Fibroblast of upper back skin (primary cell): Measurements from ENCODE around the gene EPC1.
A peak's percentile ranks its signal among the peaks of the same experiment; 100 is the strongest.
"Not testable (repeated sequence)": the region's sequence is repeated elsewhere in the genome, so short reads cannot be mapped to it uniquely, and the experiment has no call there.

Source experiments
- DNase-seq: peaks from one replicate; pipeline ENCODE4 v3.0.0-alpha.2; 2013

The EPC1 gene

GRCh38 chr10:32367793-32368453, 21.0 kb upstream of the EPC1 start:
- DNase-seq: peak; percentile 64

- DNase-seq: no peak
Measured at GRCh38 chr10:32366588-32366987, 19.6 kb upstream of the EPC1 start.

DNA sequence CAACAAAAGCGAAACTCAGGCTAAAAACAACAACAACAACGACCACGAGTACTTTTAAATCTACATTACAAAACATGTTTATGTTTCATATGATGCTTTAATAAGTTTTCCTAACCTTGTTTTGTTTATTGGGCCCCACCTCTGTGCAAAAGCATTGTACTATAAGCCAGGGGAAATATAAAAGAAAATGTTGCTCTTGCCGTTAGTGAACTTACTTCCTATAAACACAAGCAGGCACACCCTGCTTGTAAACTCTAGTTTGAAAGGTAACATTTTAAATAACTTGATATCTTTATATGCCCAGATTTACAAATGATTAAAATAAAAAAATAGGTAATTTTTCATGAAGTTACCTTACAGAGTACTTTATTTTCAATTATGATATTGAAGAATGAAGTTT, 19.2 kb upstream of the EPC1 start:
- no peak for DNase-seq

DNA sequence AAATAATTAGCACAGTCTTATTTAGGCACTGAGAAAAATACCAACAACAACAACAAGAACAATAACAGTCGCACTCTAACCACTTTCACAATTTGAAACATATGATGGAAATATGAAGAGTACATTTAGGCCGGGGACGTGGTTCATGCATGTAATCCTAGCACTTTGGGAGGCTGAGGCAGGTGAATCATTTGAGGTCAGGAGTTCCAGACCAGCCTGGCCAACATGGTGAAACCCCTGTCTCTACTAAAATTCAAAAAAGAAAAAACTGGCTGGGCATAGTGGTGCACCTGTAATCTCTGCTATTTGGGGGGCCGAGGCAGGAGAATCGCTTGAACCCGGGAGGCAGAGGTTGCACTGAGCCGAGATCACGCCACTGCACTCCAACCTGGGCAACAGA, 18.4 kb upstream of the EPC1 start:
- not testable (repeated sequence) for DNase-seq

DNA sequence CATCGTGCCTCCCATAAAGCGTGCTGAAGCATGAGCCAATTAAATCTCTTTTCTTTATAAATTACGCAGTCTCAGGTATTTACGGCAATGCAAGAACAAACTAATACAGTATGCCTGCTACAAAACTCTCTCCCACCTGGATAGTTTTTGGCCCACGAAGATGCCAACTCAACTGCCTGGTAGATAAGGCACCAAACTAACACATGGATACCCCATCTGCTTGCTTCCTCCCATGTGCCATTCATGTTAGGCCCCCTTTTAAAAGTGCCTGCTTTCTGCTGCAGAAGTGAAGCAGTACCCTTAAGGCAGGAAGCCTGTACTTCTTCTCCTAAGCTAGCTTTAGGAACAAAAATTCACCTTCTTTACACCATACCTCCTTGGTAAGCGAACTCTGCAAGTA, 15.6 kb upstream of the EPC1 start:
- no peak for DNase-seq

DNA sequence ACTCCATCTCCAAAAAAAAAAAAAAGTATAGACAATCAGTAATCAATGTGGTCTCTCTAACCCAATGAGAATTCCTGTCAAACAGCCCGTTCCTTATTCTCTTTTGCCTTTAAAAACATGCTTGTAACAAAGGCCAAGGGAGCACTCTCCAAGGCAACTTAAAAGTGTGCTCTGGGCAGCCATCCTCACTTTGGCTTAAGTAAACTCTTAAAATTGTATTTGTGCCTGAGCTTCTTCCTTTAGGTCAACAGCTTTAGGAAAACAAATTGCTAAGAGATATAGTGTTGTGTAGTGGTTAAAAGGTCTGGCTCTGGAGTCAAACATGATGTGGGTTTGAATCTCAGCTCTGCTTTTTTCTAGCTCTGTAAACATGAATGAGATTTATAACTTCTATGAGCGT, 13.9 kb upstream of the EPC1 start:
- no peak for DNase-seq

DNA sequence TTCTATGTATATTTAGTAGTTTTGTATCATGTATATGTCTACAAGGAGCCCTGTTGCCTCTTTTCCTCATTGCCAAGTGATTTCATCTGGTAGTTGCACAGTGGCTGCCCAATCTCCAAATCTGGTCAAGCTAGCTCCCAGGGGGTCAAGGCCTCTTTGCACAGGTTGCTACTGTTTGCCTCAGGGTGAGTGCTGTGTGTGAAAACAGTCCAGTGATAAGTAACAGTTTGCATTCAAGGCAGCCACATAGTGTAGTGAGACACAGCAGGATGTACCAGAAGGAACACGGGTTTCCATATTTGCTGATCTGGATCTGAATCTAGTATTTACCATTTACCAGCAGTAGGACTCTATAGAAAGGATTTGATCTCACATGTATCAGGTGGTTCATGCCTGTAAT, 13.3 kb upstream of the EPC1 start:
- no peak for DNase-seq

GRCh38 chr10:32357056-32357735, 10.2 kb upstream of the EPC1 start:
- DNase-seq: no peak

DNA sequence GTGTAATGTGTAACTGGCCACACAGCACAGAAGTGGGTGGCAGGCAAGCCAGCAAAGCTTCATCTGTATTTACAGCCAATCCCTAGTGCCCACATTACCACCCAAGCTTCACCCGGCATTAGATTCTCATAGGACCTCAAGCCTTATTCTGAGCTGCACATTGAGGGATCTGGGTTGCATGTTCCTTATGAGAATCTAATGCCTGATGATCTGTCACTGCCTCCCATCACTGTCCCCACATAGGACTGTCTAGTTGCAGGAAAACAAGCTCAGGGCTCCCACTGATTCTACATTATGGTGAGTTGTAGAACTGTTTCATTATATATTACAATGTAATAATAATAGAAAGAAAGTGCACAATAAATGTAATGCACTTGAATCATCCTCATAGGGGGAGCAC, 7.7 kb upstream of the EPC1 start:
- DNase-seq: not testable (repeated sequence)

DNA sequence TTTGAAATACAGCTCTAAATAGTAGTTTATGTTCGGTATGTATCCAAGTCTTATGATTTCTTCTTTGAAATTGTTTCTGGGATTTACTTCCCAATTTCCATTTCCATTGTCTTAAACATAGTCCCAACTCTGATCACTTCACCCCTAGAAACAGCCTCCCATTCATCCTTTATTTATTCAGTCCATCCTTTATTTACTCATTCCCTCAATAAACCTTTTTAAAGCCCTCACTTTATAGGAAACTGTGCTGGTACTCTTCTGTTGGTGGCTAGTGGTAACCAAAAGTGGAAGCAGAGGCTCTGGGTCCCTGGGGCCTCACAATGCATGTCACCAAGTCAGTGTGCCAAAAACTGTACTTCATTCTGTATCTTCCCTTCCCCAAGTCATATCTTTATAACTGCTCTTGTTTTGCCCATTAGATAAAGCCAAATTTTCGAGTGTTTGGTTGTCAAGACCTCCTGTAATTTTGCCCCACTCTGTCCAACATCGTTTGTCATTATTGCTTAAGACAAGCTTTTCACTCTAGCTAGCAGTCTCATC, 3.9 kb upstream of the EPC1 start:
- DNase-seq: no peak

- no peak for DNase-seq
Measured at GRCh38 chr10:32349968-32350738, 3.2 kb upstream of the EPC1 start.

- DNase-seq: no peak
Measured at GRCh38 chr10:32349199-32349585, 2.2 kb upstream of the EPC1 start.

GRCh38 chr10:32348297-32349198, 1.6 kb upstream of the EPC1 start:
- DNase-seq: no peak

DNA sequence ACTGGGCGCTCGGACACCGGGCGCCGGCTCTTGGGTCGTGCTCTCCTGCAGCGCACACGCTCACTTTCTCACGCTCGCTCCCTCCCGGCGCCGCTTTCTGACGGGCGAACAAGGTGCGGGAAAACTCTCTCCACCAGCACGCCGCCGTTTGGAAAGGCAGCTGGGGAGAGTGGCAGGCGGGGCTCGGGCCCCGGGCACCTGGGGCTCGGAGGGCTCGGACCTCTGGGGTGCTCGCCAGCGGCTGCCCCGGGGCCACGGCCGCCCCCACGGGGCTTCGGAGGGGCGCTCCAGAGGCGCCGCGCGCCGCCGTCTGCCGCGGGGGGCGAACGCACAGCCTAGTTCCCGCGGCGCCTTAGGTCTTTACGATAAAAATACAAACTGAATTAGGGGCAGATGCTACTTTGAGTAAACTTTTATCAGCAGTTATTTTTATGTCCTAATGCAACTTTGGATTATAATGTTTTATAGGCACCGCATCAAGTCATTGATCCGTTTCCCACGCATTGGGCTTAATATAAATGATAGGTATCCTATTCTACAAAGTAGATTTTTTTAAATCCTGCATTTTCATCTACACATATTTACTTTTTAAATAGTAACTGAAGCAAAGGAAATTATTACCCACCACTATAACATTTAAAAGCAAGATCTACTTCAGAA, 535 bp upstream of the EPC1 start:
- DNase-seq: no peak

- DNase-seq: peak; percentile 96
Measured at GRCh38 chr10:32346134-32346550, 816 bp downstream of the EPC1 start.

DNA sequence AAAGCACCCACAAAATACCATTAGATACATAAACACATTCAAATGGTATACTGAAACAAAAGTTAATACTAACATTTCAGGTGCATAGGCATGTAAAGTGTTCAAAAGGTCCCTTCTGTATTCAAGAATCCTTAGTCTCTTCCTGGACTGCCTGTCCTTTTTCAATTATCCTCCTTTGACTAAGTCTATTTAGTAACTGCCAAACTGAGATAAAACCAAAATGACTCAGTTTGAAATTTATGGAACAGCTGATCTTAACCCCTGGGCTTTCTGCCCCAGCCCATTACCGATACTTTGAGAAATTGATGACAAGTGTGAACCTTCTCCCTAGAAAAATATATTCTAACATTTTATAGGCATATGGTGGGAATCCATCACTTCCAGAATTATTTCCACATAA, 5.4 kb downstream of the EPC1 start:
- no peak for DNase-seq

DNA sequence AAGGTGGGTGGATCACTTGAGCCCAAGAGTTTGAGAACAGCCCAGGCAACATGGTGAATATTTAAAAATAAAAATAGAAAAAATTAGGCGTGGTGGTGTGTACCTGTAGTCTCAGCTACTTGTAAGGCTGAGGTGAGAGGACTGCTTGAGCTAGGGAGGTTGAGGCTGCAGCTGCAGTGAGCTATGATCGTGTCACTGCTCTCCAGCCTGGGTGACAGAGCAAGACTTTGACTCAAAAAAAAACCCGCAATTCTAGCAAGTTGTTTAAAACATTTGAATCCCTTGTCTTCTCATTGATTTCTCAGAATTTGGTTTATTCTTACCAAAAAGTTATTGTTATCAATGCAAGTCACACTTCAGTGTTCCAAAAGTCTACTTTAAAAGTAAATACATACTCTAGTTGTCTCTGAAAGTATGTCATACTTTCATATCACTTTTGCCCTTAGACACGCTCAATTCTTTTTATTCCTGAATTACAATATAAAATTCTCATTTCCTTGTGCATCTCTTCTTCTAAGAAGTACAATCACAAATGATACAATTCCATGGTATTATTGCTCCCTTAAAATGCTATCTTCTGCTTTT, 6.3 kb downstream of the EPC1 start:
- no peak for DNase-seq

GRCh38 chr10:32338262-32338661, 8.7 kb downstream of the EPC1 start:
- no peak for DNase-seq

GRCh38 chr10:32337350-32337749, 9.6 kb downstream of the EPC1 start:
- DNase-seq: no peak

DNA sequence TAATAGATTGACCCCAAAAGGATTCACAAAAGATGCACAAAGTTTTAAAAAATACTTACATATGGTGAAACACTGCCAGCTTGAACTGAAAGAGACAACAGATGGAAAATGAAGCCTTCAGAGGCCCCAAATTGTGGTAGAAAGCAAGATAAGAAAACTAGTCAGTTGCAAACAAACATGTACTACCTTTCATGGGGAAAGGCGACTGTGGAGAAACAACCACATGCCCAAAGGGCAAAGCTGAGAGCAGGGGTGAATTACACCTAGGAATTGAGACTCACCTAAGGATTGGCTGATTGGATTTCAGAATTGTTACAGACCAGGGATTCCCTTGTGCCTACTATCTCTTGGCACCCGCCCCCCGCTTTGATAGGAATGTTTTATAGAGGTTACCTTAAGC, 13.1 kb downstream of the EPC1 start:
- DNase-seq: no peak

DNA sequence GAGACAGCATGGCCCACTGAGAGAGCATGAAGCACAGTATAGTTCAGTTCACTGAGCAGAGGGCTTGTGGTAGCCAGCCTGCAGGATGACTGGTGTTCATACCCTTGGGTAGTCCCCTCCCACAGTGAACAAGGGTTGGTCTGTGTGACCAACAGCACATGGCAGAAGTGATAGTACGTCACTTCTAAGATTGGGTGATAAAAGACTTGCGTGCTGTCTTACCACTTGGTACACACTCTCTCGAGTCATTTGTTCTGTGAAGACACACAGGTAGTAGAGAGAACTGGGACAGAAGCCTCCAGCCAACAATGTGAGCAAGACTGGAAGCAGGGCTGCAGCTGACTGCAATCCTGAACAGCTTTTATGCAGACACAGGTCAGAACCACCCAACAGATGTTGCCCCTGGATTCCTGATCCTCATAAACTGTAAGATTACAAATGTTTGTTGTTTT, 14.6 kb downstream of the EPC1 start:
- DNase-seq: no peak

- DNase-seq: no peak
Measured at GRCh38 chr10:32331606-32332005, 15.4 kb downstream of the EPC1 start.
